ENCODE measurements around the gene CDH22.

Gene CDH22

GRCh38 chr20:46350986-46351267 is 42.6 kb upstream of the CDH22 start:
- Histone ChIP-seq H3K36me3 (ENCODE audit: insufficient read depth, low read depth, low read length) (peaks cover 36% of the 10 kb centered on the region), H3K4me1 (ENCODE audit: insufficient read depth, low read length) (peaks cover 20% of the 10 kb centered on the region), H3K27ac (ENCODE audit: low read length) (no peak overlapping the region), H3K27me3 (ENCODE audit: insufficient read depth, low read length) (peaks cover 5% of the 10 kb centered on the region; the same call in 1 of the 2 replicates), H3K9ac (ENCODE audit: low read depth, low read length) (peak overlapping the region; percentile 47; the same call in 1 of the 2 replicates), H3K4me3 (ENCODE audit: low read length) (no peak overlapping the region), H3K9me3 (ENCODE audit: insufficient read depth, low read depth, low read length) (no peaks in the 10 kb centered on the region)

DNA sequence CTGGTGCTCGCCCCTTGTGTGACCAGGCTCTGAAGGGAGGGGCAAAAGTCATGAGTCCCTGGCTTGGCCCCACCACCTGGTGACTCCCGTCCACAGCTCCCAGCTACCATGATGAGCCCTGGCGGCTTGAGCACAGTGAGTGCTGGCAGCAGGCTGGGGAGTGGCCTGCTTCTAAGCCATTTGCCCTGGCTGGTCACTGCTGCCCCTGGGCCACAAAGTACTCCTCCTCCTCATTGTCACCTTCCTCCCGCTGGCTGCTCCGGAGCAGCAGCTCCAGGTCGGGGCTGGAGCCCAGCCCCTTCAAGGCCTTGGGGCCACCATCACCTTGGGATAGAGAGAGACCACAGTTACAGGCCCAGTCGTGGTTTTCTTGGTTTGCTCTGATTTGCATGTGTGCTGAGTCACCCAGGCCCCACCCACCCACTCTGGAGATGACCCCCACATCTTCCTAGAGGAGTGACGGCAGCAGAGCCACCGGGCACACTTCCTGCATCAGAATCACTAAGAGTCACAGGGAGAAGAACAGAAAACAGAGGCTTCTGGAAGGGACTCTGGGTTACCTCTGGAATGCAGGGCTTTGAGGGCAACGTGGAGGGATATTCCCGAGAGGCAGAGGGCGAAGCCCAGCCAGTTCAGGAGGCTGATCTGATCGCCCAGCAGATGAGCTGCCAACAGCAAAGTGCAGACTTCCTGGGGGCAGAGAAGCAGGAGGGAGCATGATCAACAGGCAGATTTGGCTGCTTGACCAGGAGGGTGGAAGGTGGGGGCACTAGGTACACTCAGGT is 42.1 kb upstream of the CDH22 start:
- peaks cover 20% of the 10 kb centered on the region for H3K4me1 ChIP-seq (ENCODE audit: insufficient read depth, low read length)
- H3K4me3 ChIP-seq (ENCODE audit: low read length) = no peak overlapping the region
- H3K9ac ChIP-seq (ENCODE audit: low read depth, low read length) = peak overlapping the region; percentile 58; the same call in 1 of the 2 replicates
- H3K27ac ChIP-seq (ENCODE audit: low read length) = no peak overlapping the region
- H3K27me3 ChIP-seq (ENCODE audit: insufficient read depth, low read length) = peaks cover 7% of the 10 kb centered on the region; the same call in 1 of the 2 replicates
- no peaks in the 10 kb centered on the region for H3K9me3 ChIP-seq (ENCODE audit: insufficient read depth, low read depth, low read length)
- peaks cover 31% of the 10 kb centered on the region for H3K36me3 ChIP-seq (ENCODE audit: insufficient read depth, low read depth, low read length)

DNA sequence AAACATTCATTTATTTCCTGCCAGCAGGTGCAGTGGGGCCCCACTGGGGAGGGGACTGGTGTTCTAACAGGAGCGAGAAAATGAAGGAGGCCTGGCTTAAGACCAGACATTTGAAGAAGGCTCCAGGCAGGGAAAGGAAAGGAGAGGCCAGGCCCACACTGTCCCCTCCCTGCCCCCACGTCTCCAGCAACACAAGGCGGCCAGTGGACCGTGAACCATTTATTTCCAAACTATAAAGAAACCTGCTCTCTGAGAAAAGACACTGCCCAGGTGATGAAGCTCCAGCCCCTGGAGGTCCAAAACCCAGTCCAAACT is 41.4 kb upstream of the CDH22 start:
- peaks cover 20% of the 10 kb centered on the region for H3K4me1 ChIP-seq (ENCODE audit: insufficient read depth, low read length)
- no peak overlapping the region for H3K4me3 ChIP-seq (ENCODE audit: low read length)
- H3K36me3 ChIP-seq (ENCODE audit: insufficient read depth, low read depth, low read length) = peaks cover 25% of the 10 kb centered on the region; the same call in 1 of the 2 replicates
- H3K27ac ChIP-seq (ENCODE audit: low read length) = no peak overlapping the region
- H3K27me3 ChIP-seq (ENCODE audit: insufficient read depth, low read length) = peaks cover 14% of the 10 kb centered on the region
- peak overlapping the region; percentile 58; the same call in 1 of the 2 replicates for H3K9ac ChIP-seq (ENCODE audit: low read depth, low read length)
- no peaks in the 10 kb centered on the region for H3K9me3 ChIP-seq (ENCODE audit: insufficient read depth, low read depth, low read length)

- Histone ChIP-seq H3K9me3 (ENCODE audit: insufficient read depth, low read depth, low read length) (no peaks in the 10 kb centered on the region), H3K27ac (ENCODE audit: low read length) (no peak overlapping the region), H3K36me3 (ENCODE audit: insufficient read depth, low read depth, low read length) (peaks cover 20% of the 10 kb centered on the region; the same call in 1 of the 2 replicates), H3K27me3 (ENCODE audit: insufficient read depth, low read length) (peaks cover 20% of the 10 kb centered on the region), H3K9ac (ENCODE audit: low read depth, low read length) (no peak overlapping the region), H3K4me3 (ENCODE audit: low read length) (peak overlapping the region; percentile 12; the same call in 1 of the 2 replicates), H3K4me1 (ENCODE audit: insufficient read depth, low read length) (peaks cover 20% of the 10 kb centered on the region)
Measured at GRCh38 chr20:46349035-46349741, 40.9 kb upstream of the CDH22 start.

DNA sequence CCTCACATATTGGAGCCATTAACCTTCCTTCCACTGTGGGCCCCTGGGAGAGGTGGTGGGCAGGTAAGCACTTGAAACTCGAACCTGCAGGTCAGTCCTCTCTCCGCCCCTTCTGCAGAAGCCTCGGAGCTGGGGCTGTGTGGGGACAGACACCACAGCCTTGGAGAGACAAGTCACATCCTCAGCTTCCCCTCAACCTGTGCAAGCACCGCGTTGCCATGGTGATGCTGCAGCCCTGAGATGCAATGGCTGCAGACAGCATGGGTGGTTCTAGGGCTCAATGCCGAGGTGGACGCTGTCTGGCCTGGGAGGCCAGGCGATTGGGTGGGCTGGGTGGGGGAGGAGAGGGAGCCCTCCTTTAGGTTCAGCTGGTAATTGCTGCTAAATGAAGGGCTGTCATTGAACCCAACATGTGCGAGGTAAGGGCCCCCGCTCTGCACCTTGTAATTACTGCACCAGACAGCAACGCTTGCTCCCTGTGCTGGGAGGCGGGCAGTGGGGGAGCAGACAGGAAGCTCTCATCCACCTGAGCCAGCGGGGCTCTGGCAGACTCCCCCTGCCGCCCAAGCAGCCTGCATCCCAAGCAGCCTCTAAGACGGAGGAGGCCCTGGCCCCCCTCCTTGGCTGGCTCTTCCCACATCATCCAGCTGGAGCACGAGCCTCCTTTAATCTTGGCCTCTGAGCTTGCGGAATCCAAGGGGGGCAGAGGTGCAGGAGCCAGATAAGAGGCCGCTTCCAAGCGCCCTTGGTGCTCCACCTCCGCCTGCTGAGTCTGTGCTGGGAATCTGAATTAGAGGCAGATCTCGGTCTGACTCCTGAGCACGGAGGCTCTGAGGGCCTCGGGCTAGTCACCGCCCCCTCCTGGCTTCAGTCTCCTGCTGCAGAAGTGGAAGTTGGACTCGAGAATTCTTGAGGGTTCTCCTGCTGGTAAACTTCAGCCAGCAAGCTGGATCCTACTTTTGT is 39.8 kb upstream of the CDH22 start:
- Histone ChIP-seq H3K4me3 (ENCODE audit: low read length) (peak overlapping the region; percentile 12; the same call in 1 of the 2 replicates), H3K27ac (ENCODE audit: low read length) (no peak overlapping the region), H3K9ac (ENCODE audit: low read depth, low read length) (no peak overlapping the region), H3K4me1 (ENCODE audit: insufficient read depth, low read length) (peaks cover 24% of the 10 kb centered on the region), H3K36me3 (ENCODE audit: insufficient read depth, low read depth, low read length) (peaks cover 20% of the 10 kb centered on the region; the same call in 1 of the 2 replicates), H3K27me3 (ENCODE audit: insufficient read depth, low read length) (peaks cover 30% of the 10 kb centered on the region), H3K9me3 (ENCODE audit: insufficient read depth, low read depth, low read length) (no peaks in the 10 kb centered on the region)

GRCh38 chr20:46346770-46347169 is 38.5 kb upstream of the CDH22 start:
- no peaks in the 10 kb centered on the region for H3K9me3 ChIP-seq (ENCODE audit: insufficient read depth, low read depth, low read length)
- H3K9ac ChIP-seq (ENCODE audit: low read depth, low read length) = no peak overlapping the region
- H3K27me3 ChIP-seq (ENCODE audit: insufficient read depth, low read length) = peaks cover 44% of the 10 kb centered on the region
- no peak overlapping the region for H3K4me3 ChIP-seq (ENCODE audit: low read length)
- H3K4me1 ChIP-seq (ENCODE audit: insufficient read depth, low read length) = peaks cover 22% of the 10 kb centered on the region
- H3K36me3 ChIP-seq (ENCODE audit: insufficient read depth, low read depth, low read length) = peaks cover 18% of the 10 kb centered on the region; the same call in 1 of the 2 replicates
- H3K27ac ChIP-seq (ENCODE audit: low read length) = no peak overlapping the region

- Histone ChIP-seq H3K27me3 (ENCODE audit: insufficient read depth, low read length) (peaks cover 52% of the 10 kb centered on the region), H3K27ac (ENCODE audit: low read length) (no peak overlapping the region), H3K4me1 (ENCODE audit: insufficient read depth, low read length) (peaks cover 9% of the 10 kb centered on the region; the same call in 1 of the 2 replicates), H3K36me3 (ENCODE audit: insufficient read depth, low read depth, low read length) (0 out of 2 replicates have a peak, but pooled peaks cover 4% of the 10 kb centered on the region), H3K4me3 (ENCODE audit: low read length) (no peak overlapping the region), H3K9me3 (ENCODE audit: insufficient read depth, low read depth, low read length) (no peaks in the 10 kb centered on the region), H3K9ac (ENCODE audit: low read depth, low read length) (no peak overlapping the region)
Measured at GRCh38 chr20:46344488-46345162, 36.3 kb upstream of the CDH22 start.

GRCh38 chr20:46343975-46344357 is 35.7 kb upstream of the CDH22 start:
- no peaks in the 10 kb centered on the region for H3K9me3 ChIP-seq (ENCODE audit: insufficient read depth, low read depth, low read length)

DNA sequence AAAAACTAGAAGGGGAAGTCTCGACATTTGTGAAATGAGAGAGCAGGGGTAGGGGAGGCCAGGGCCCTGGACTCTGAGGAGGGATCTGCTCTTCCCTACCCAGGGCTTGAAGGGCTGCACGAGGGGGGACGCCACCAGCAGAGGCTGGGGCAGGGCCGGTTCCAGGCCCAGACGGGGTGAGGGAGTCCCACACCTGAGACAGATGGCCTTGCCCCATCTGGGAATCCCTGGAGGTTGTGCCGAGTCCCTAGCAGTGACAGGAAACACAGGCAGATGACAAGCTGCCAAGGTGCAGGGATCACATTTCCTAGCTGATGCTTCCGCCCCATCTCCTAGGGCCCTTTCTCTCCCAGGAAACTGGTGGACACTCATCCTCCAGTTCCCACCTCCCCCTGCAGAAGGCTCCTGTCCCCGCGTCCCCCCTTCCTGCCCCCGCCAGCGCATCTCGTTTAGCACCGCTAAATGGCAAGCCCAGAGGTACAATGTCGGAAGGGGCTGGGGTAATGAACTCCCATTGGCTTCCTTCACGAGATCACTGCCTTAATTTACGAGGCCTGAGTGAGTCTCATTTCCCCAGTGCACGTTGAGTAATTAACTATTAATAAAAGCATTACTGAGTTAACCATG is 35.2 kb upstream of the CDH22 start:
- H3K4me3 ChIP-seq (ENCODE audit: low read length) = no peak overlapping the region
- H3K27ac ChIP-seq (ENCODE audit: low read length) = no peak overlapping the region
- H3K36me3 ChIP-seq (ENCODE audit: insufficient read depth, low read depth, low read length) = no peaks in the 10 kb centered on the region
- peaks cover 5% of the 10 kb centered on the region; the same call in 1 of the 2 replicates for H3K4me1 ChIP-seq (ENCODE audit: insufficient read depth, low read length)
- peaks cover 64% of the 10 kb centered on the region for H3K27me3 ChIP-seq (ENCODE audit: insufficient read depth, low read length)
- H3K9ac ChIP-seq (ENCODE audit: low read depth, low read length) = no peak overlapping the region
- H3K9me3 ChIP-seq (ENCODE audit: insufficient read depth, low read depth, low read length) = no peaks in the 10 kb centered on the region

More at GRCh38 chr20:46343975-46344357, 35.7 kb upstream of the CDH22 start:
- peaks cover 5% of the 10 kb centered on the region; the same call in 1 of the 2 replicates for H3K4me1 ChIP-seq (ENCODE audit: insufficient read depth, low read length)
- no peak overlapping the region for H3K9ac ChIP-seq (ENCODE audit: low read depth, low read length)
- H3K4me3 ChIP-seq (ENCODE audit: low read length) = no peak overlapping the region
- no peak overlapping the region for H3K27ac ChIP-seq (ENCODE audit: low read length)
- H3K27me3 ChIP-seq (ENCODE audit: insufficient read depth, low read length) = peaks cover 59% of the 10 kb centered on the region
- no peaks in the 10 kb centered on the region for H3K36me3 ChIP-seq (ENCODE audit: insufficient read depth, low read depth, low read length)

DNA sequence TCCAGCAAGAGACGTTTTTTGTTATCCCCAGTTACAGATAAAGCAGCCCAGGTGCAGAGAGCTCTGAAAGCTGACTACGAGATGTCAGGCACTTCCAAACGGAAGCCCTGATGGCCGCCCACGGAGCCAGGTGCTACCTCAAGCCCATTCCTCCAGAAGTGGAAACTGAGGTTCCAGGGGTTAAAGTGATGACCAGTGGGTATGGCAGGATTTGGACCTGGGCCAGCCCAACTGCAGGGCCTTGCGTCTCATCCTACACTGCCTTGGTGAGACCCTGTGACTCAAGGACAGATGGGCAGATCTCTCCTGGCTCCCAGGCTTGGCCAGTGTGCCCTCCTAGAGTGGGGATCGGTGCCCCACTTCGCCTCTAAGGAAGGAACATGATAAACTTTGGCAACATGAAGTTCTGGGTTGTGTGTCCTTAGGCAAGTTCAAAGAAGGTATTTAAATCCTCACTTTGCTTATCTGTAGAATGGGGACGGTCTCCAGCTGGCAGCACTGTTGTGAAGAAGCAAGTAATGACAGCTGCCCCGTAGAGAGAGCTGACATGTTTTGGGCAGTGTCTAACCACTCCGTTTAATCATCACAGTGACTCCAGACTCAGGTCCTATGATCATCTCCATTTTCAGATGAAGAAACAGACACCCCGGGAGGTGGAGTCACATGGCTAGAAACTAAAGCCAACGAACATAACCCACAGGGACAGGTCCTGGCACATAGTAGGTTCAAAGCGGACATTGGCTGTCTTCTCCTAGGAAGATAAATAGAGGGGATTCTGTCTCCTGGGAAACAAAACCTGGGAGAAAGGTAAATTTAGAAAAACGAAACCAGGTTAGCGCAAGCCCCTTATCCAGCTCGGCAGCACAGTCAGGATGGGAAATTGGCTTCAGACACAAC is 34.4 kb upstream of the CDH22 start:
- Histone ChIP-seq H3K27ac (ENCODE audit: low read length) (no peak overlapping the region), H3K4me1 (ENCODE audit: insufficient read depth, low read length) (peaks cover 5% of the 10 kb centered on the region; the same call in 1 of the 2 replicates), H3K4me3 (ENCODE audit: low read length) (no peak overlapping the region), H3K9ac (ENCODE audit: low read depth, low read length) (no peak overlapping the region), H3K36me3 (ENCODE audit: insufficient read depth, low read depth, low read length) (no peaks in the 10 kb centered on the region), H3K9me3 (ENCODE audit: insufficient read depth, low read depth, low read length) (no peaks in the 10 kb centered on the region), H3K27me3 (ENCODE audit: insufficient read depth, low read length) (peaks cover 64% of the 10 kb centered on the region)
